NCI-H2171 (cell line): Measurements from ENCODE around the gene BCAP31.
"Not testable (repeated sequence)": the region's sequence is repeated elsewhere in the genome, so short reads cannot be mapped to it uniquely, and the experiment has no call there.

ENCODE experiments used
- DNase-seq: peaks from one replicate; lab custom pipeline; 2025; lab: John Stamatoyannopoulos, UW

Gene BCAP31

DNA sequence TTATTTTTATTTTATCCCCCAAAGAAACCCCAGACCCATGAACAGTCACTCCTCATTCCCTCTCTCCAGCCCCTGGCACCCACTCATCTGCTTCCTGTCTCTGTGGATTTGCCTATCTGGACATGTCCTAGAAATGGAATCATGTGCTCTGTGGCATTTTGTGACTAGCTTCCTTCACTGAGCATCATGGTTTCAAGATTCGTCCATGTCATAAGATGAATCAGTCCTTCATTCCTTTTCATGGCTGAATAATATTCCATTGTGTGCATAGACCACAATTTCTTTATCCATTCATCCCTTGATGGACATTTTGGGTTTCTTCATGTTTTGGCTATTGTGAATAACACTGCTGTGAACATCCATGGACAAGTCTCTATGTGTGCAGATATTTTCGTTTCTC, 10.7 kb upstream of the BCAP31 start:
- no peak for DNase-seq

GRCh38 chrX:153733651-153734240, 9.6 kb upstream of the BCAP31 start:
- DNase-seq, result no peak

GRCh38 chrX:153732401-153732800, 8.2 kb upstream of the BCAP31 start:
- DNase-seq, result no peak

DNA sequence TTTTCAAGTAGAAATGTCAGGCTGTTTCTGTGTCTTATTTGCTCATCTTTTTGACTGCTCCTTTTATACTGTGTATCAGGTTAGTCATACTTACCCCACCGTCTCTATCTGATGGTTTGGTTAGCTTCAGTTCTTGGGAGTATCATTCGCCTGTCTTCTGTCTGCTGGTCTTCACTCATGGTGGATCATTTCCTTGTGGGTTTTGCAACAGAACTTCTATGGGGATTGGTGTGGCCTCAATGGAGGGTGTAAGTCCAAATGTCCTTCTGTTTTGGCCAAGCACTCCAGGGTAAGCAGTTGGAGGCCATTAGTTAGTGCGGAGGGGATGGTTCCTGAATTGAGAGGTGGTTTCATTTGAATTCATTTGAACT, 7.6 kb upstream of the BCAP31 start:
- no peak for DNase-seq

- DNase-seq, result no peak
Measured at GRCh38 chrX:153731117-153731844, 7.1 kb upstream of the BCAP31 start.

DNA sequence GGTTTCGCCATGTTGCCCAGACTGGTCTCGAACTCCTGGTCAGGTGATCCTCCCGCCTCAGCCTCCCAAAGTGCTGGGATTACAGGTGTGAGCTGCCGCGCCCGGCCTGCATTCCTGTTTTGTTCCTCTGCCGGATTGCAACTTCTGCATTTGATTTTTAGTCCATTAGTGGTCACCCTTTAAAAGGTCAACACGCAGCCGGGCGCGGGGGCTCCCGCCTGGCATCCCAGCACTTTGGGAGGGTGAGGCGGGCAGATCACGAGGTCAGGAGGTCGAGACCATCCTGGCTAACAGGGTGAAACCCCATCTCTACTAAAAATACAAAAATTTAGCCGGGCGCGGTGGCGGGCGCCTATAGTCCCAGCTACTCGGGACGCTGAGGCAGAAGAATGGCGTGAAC, 5.9 kb upstream of the BCAP31 start:
- DNase-seq, result not testable (repeated sequence)

DNA sequence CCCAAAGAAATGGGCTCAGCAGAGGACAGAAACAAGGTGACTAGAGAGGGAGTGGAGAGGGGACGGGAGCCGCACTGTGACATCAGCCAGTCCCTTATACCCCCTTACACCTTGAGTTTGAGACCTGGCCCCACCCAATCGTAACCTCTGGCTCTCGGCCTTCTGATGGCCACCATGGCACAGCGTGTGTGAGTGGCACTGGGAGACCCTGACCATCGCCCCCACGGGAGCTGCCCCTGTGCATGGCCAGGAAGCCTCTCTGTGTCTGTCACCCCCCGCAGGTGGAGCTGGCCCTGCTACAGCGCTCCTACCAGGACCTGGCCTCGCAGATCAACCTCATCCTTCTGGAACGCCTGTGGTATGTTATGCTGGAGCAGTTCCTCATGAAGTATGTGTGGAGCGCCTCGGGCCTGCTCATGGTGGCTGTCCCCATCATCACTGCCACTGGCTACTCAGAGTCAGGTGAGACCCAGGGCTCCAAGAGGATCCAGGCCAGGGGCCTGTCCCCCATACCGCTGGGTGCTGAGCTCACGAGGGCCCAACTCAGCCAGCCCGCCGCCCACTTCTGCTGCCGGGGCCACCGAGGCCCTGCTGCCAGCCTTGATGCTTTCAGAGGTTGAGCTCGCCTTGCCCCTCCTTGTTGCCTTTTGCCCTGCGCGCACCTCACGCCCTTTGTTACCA, 4.9 kb upstream of the BCAP31 start:
- DNase-seq, result no peak

GRCh38 chrX:153728095-153728494, 3.9 kb upstream of the BCAP31 start:
- DNase-seq, result no peak

DNA sequence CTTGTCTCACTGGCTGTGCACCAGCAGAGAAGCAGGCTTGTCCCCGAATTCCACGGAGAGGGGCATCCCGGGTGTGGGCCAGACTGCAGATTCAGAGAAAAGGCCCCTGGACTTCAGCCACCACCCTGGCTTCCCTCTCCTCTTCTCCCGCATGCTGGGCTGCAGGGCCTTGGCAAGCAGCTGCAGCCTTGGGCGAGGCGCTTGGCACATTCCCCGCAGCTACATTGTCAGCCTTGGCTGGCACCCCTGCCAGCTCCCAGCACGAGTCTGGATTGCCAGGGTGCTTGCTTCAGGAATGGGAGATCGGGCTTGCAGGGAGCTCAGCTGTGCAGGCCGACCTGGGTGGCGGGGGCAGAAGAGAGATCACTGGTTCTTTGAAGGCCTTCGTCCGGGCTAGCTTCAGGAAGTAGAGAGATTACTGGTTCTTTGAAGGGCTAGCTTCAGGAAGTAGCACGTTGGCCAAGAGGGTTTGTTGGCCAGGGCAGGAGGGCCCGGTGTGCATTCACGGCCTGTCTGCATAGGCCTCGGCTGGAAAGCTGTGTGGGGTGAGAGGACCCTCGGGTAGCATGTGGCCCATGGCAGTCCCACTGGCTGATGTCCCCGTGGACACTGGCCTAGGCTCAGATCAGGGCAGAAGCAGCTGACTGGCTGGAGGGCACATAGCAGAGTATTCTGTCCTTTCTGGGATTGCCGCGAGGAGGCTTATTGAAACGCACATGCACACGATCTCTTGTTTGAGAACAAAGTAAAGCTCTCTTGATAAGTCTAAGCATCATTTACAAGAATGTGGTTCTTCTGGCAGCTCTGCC, 3.1 kb upstream of the BCAP31 start:
- no peak for DNase-seq

DNA sequence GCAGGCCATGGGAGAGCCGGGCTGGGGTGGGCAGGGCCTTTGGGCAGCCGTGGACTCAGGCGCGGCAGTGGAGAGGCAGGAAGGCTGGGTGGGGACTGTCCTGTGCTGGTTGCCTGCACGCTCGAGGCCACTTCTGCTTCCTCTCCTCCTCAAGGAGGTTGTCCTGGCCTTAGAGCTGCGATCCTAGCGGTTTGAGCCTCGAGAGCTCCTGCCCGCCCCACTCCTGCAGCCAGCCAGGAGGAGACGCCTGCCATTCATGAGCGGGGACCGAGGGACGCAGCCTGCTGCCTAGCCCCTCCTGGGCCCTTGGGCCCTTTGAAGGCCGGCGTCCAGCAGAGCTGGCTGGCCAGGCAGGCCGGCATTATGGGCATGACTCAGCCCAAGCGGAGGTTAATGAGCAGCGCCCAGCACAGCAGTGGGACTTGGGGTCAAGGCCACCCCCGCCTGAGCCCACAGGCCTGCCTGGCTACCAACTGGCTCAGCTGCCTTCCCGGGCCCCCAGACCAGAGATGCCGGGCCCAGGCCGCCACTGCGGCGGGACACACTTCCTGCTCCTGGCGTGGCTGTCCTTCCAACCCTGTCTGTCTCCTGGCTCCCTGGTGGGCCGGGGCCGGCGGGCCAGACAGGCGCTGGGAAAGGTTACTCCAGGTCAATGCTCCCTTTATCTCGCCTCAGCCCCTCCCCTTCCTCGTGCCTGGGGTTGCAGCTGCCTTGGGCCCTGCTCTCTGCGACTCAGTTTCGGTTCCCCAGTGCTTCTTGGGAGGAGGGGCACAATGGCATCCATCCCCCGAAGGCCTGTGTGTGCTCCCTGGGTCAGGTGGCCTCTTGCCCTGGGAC, 2.3 kb upstream of the BCAP31 start:
- DNase-seq, result no peak

DNA sequence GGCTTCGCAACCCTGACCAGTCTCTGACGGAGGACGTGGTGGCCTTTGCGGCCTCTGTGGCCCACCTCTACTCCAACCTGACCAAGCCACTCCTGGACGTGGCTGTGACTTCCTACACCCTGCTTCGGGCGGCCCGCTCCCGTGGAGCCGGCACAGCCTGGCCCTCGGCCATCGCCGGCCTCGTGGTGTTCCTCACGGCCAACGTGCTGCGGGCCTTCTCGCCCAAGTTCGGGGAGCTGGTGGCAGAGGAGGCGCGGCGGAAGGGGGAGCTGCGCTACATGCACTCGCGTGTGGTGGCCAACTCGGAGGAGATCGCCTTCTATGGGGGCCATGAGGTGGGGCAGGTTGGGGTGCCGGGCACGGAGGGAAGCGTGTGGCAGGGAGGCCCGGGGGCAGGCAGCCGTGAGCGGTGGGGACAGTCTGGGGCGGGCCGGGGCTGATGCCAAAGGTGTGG, 1.7 kb upstream of the BCAP31 start:
- no peak for DNase-seq

GRCh38 chrX:153725039-153725831, 1.0 kb upstream of the BCAP31 start:
- no peak for DNase-seq

GRCh38 chrX:153723351-153724251, 586 bp downstream of the BCAP31 start:
- no peak for DNase-seq

GRCh38 chrX:153722704-153723350, 1.4 kb downstream of the BCAP31 start:
- no peak for DNase-seq

GRCh38 chrX:153719701-153720100, 4.5 kb downstream of the BCAP31 start:
- DNase-seq, result no peak

DNA sequence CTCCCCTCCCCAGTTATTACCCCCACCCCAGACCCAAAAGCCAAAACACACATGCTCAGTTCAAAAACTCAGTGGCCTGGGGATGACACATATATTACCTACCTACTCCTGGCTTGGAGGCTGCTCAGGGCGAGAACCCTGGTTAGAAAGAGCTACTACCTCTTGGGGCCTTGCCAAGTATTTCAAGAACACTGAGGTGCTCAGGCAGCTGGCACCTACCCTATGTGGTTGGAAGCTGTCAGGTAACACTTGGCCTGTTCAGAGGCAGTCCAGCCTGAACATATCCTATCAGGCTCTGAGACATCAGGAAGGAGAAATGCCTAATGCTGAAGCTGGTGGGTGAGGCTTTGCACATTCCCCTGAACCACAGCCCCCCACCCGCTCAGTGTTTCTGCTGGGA, 4.9 kb downstream of the BCAP31 start:
- no peak for DNase-seq

GRCh38 chrX:153717445-153717844, 6.7 kb downstream of the BCAP31 start:
- DNase-seq, result no peak

DNA sequence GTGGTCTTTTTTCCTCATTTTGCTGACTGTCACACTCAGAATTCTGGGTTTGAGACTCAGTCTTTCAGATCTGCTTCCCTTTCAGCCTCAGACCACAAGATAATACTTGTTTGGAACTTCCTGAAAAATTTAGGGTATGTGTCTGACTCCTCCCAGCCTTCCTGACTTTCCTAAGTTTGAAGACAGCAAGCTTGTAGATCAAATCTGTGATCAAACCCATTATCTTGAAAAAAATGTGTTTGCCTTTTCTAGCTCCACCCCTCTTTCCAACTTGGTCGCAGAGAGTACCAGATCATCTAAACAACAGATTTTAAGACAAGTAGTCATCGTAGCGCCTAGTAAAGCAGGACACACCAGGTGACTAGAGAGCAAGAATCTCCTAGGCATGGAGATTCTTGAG, 9.9 kb downstream of the BCAP31 start:
- DNase-seq, result no peak
